ENCODE measurements around the gene PALMD.

GRCh38 chr1:99705385-99705784 is 59.5 kb downstream of the PALMD start:
- TF ChIP-seq CTCF (IDR thresholded peaks at IDR 0.05; ENCODE audit: poor library complexity) (no peak), EZH2 (IDR thresholded peaks at IDR 0.05; ENCODE audit: borderline replicate concordance) (no peak), EZH2phosphoT487 (IDR thresholded peaks at IDR 0.05; ENCODE audit: low read depth, severe bottlenecking, unreplicated experiment) (no peak)

Data from hepatocyte (in vitro differentiated cells).